ENCODE data around the gene ASPM. TPM values are rescaled to one million over a fixed set of nuclear protein-coding genes. Genes with fewer than 3 reads are reported as not detected.

Gene ASPM
- total and polyA plus RNA-seq, 2 of the 8 experiments (the other 6 are each of a cell fraction or from before 2014, with no cell fraction given): 5.1 to 50.3 TPM

- H3K9me3 ChIP-seq (ENCODE audit: insufficient read depth in 2 of 2, low read depth in 1 of 2, low read length in 1 of 2): no peaks in the 10 kb centered on the region
- H2AFZ ChIP-seq (ENCODE audit: low read length): no peak overlapping the region
- H3K4me3 ChIP-seq (ENCODE audit: extremely low read depth in 1 of 4, insufficient read depth in 2 of 4, low read depth in 3 of 4, low read length in 4 of 4): no peak overlapping the region
- no peak overlapping the region for H4K5ac ChIP-seq (ENCODE audit: insufficient read length, low read depth, low read length)
- no peak overlapping the region for H3K14ac ChIP-seq (ENCODE audit: insufficient read length)
- no peak overlapping the region for H3K4ac ChIP-seq (replicated peaks; ENCODE audit: insufficient read length, low read depth, low read length)
- H3K79me1 ChIP-seq (ENCODE audit: low read depth, low read length): no peaks in the 10 kb centered on the region
- H3K18ac ChIP-seq (ENCODE audit: extremely low read depth, low read length): no peak overlapping the region
- no peak overlapping the region for H3K27ac ChIP-seq (ENCODE audit: low read depth, low read length)
- H3K36me3 ChIP-seq (ENCODE audit: control insufficient read depth in 2 of 4, insufficient read depth in 4 of 4, low read length in 3 of 4): no peaks in the 10 kb centered on the region
- no peak overlapping the region for H4K91ac ChIP-seq (replicated peaks; ENCODE audit: insufficient read length, low read length)
- DNase-seq (ENCODE audit: low read depth in 1 of 2, low spot score in 2 of 2): no peak
- no peak overlapping the region for H2AK5ac ChIP-seq (ENCODE audit: low read depth, low read length)
- H2BK15ac ChIP-seq (ENCODE audit: low read length): no peak overlapping the region
- no peak overlapping the region for H4K8ac ChIP-seq (ENCODE audit: extremely low read depth, insufficient read depth, low read length)
- CTCF ChIA-PET (ENCODE audit: partially characterized antibody): interaction anchor here (1.0 kb wide), 1 partner anchor 243 kb away, joined by 4 read pairs; no protein-coding TSS in a partner anchor
- no peaks in the 10 kb centered on the region for H3K79me2 ChIP-seq (ENCODE audit: control insufficient read depth in 1 of 2, insufficient read depth in 2 of 2, low read length in 2 of 2)
- no peaks in the 10 kb centered on the region for H4K20me1 ChIP-seq (replicated peaks in 1 of 2; ENCODE audit: control insufficient read depth in 1 of 2, insufficient read depth in 2 of 2, low read length in 2 of 2)
- no peak overlapping the region for H2BK12ac ChIP-seq (ENCODE audit: low read depth, low read length)
- no peak overlapping the region for H3K4me2 ChIP-seq (ENCODE audit: insufficient read depth in 1 of 2, low read depth in 2 of 2, low read length in 2 of 2)
- no peak overlapping the region for H2BK120ac ChIP-seq (replicated peaks; ENCODE audit: low read depth, low read length)
- H3K56ac ChIP-seq (replicated peaks; ENCODE audit: insufficient read length, low read depth, low read length): no peak overlapping the region
- no peak overlapping the region for H2BK5ac ChIP-seq (ENCODE audit: low read depth, low read length)
- H3K23ac ChIP-seq (ENCODE audit: insufficient read length): no peak overlapping the region
- 100% methylated on average over 1 of the region's 1 CpG; no CpG with 5 or more reads in 1 of the 2 experiments for WGBS, 2 experiments (ENCODE audit: extremely low coverage in 1 of 2, insufficient coverage in 1 of 2, insufficient read length in 1 of 2, insufficient replicate concordance in 2 of 2, low coverage in 1 of 2, low lambda C conversion rate in 2 of 2, missing lambda C conversion rate in 1 of 2)
- no peaks in the 10 kb centered on the region for H3K27me3 ChIP-seq (replicated peaks in 1 of 4; ENCODE audit: control insufficient read depth in 3 of 4, extremely low read depth in 1 of 4, insufficient read depth in 3 of 4, low read length in 3 of 4)
- POLR2A ChIA-PET (ENCODE audit: partially characterized antibody): interaction anchor here (0.9 kb wide), 1 partner anchor 9 kb away, joined by 4 read pairs; no protein-coding TSS in a partner anchor
- H2BK20ac ChIP-seq (ENCODE audit: low read length): no peak overlapping the region
- no peaks in the 10 kb centered on the region for H3K4me1 ChIP-seq (replicated peaks in 1 of 4; ENCODE audit: control insufficient read depth in 3 of 4, insufficient read depth in 4 of 4, low read length in 3 of 4)
- H3K9ac ChIP-seq (replicated peaks in 1 of 4; ENCODE audit: extremely low read depth in 1 of 4, low read depth in 3 of 4, low read length in 3 of 4): no peak overlapping the region
- H3K23me2 ChIP-seq (ENCODE audit: low read depth, low read length): no peaks in the 10 kb centered on the region
- FAIRE-seq: no peak
- TF ChIP-seq JUND (IDR thresholded peaks at IDR 0.05; ENCODE audit: low read length): no peak
- no peak for TF ChIP-seq CBX5 (IDR thresholded peaks at IDR 0.05; ENCODE audit: low read depth, low read length)
Observed at GRCh38 chr1:197151185-197151584, 4.7 kb upstream of the ASPM start.

Measured in H1 (cell line).